ENCODE measurements around the gene HSPBP1.

HSPBP1 gene

DNA sequence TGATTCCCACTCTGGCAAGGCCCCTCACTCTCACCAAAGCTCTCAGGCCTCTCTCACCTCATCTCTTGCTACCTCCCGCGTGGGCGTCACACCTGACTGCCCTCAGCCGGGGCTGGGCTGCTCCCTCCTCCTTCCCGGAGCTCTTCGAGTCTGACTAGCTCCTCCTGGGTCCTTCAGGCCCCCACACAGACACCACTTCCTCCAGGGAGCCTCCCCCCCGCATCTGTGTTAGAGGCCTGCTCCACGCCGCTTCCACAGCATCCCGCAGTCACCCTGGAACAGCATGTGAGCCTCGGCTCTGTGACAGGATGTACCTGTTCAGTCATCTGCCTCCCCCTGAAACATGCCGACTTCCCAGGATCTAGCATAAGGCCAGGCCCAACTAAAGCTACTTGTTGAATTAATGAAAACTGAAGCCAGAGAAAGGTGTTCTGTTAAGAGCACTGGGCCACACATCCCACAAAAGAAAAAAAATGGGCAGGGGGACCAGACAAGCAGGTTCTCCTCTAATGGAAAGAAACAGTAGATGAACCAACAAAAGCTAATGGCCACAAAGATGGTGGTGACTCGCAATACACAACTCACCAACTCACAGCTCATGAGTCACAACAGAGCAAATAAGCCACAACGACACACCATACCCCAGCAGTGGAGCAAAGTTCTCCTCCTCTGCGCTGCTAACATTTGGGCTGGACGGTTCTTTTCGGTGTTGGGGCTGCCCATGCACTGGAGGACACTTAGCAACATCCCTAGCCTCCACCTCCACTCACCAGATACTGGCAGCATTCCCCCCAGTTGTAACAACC, 24.1 kb downstream of the HSPBP1 start:
- DNase-seq (ENCODE audit: low read depth) = no peak

DNA sequence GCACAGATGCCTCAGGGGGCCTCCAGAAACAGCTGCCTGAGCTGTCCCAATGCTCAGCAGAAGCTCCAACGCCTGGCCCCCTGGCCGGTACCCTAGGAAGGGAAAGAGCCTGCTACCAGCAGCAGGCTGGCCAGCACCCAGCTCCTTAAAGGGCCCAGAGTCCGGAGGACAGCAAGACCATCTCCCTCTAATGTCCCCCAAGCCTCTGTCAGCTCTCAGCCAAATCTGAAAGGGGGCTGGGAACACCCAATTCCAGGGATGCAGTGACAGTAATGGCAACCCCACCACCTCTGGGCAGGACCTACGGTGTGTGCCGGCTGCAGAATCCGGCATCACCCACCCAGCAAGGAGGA, 25.3 kb downstream of the HSPBP1 start:
- DNase-seq (ENCODE audit: low read depth) = no peak

DNA sequence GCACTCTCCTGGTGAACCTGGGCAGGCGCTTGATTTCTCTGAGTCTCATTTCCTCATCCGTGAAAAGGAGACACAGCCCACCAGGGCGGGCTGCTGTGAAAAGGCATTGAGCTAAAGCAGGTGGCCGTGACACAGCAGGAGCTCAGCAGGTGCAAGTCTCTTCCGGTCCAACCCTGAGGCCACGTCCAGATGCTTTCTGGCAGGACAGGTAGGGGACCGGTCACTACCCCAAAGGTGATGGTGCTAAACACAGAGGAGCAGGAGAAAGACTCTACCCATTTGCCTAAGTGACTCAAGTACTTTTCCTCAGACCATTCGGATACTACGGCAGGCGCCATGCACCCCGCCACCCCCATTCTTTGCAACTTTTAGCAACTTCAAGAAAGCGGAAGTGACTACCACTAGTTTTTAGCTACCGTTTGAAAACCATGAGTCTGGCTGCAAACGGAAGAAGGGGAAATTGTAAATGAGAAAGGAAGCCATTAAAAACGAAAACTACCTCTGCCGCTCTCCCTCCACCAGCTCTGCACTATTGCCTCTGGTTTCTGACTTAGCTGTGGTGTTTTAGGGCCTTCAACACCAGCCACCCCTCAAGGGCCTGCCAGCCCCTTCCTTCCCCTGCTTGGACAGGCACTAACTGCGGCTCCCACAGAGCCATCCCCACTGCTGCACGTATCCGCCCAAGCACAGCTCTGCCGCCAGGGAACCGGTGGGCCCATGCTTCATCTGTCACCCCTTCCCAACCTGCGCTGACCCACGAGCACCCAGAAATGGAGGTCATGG, 25.9 kb downstream of the HSPBP1 start:
- DNase-seq (ENCODE audit: low read depth) = no peak

DNA sequence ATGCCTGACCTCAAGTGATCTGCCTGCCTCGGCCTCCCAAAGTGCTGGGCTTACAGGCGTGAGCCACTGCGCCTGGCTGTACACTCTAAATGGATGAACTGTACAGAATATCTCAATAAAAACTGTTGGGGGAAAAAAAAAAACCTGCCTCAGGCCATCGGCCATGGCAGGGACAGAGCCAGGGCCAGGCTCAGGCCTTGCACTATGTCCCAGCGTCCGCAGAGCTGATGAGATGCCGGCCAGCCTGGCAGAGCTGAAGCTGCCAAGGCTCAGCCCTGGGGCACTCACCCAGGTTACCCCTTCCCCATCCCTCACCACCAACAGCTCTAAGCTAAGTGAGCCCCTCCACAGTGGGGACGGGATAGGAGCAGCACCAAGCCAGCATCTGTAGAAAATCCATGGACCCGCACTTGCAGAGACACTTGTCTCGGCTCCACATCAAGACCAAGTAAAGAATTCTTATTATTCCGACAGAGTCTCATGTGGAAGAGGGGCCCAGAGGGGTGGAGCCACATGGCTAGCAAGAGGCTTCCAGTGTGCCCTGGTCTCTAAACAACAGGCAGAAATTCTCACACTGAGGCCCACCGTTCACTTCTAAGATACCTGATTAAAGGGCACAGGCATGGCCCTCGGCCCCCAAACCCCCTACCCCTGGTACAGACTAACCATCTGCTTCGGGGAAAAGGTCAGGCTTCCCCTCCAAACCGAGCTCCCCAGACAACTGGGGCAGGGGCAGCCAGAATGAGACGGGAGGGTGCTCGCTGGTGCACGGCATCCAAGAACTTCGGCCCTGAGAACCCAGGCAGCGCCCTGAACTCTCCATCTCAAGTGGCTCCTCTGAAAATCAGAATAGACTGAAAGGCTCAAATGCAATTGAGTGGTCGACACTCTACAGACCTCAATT, 26.9 kb downstream of the HSPBP1 start:
- DNase-seq (ENCODE audit: low read depth) = no peak

DNA sequence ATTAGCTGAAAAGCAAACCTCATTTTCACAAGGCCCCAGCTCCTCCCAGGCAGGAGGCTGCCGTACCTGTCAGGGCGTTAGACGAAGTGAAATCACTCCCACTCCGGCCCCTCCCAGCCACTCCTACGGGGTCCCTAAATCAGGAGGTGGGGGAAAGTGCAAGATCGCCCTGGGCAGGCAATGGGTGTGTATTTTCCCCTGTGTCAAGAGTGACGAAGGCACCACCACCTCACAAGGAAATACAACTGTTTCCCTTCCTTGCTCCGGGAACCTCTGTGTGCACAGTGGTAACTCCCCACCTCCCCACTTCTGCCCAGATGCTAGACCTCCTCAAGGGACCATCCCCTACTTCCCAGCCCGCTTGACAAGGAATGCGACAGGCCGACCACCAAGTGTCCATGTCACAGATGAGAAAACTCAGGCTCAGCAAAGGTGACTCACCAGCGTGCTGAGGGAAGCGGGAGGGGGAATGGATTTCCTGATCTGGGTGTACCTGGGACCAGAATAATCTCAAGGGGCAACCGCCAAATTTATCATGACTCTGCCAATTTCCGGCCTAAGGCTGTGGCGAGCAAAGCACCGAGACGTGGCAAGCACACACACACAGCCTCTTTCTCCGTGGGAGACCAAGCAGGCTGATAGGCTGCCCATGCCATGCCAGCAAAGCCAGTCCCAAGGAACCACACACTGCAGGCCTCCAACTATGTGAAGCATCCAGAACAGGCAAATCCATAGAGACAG, 28.4 kb downstream of the HSPBP1 start:
- DNase-seq (ENCODE audit: low read depth) = no peak

DNA sequence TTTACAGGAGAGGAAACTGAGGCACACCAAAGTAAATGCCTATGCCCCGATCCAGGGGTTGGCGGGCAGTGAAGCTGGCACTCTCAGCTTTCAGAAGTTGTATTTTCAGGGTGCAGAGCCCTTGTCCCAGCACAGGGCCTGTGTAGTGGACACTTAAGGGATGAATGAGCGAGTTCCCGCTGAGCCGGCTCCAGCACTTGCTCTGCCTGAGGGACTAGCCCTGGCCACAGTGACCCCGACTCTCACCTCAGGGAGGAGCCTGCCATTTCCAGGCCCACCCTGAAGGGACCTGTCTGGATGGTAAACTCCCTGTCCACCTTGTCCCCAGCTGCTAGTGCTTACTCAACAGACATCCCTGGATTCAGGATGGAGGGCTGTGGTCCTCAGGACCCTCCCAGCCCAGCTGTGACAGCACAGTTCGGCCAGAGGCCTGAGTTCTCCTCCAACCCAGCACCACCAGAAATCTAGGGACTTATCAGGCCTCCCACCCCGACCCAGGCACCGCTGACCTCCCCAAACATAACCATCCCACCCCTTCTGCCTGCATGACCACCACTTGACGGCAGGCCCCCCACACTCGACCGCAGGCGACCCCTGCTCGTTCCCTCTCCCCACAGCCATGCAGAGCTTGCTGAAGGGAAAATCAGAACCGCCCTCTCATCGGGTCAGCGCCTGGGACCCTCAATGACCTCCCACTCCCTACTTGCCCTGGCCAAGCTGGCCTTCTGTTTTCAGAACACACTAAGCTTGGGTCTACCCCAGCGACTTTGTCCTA, 29.5 kb downstream of the HSPBP1 start:
- no peak for DNase-seq (ENCODE audit: low read depth)

DNA sequence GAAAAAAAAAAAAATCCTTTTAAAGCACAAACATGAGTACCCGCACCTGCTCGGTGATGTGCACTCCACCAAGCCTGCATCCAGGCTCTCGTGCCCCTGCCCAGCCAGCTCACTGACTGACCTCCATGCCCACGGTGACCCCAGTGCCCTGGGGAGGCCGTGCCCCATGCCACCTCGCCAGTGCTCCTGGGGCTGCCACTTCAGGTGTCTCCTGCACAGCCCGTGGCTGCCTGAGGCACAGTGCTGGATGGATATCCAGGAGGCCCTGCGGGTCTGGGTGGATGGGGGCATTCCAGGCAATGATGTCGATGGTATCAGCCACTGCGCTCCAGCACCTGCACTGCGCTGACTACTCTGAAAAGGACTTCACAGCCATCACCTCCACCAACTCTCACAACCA, 30.1 kb downstream of the HSPBP1 start:
- no peak for DNase-seq (ENCODE audit: low read depth)

DNA sequence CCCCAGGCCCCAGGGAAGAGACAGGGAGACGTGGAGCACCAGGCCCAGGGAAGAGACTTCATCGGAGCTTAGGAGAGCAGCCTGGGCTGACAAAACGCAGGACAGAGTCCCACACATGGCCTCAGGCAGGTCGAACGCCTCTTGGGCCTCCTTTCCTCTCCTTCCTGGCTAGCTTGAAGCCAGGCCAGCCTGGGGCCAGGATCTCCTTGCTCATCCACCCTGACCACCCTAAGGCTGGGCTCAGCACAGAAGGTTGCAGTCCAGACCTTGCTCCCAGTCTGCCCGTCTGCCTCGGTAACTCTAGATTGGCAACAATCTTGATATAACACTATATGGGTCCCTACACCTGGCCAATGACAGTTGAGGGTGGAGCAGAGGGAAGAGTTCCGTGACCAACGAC, 31.2 kb downstream of the HSPBP1 start:
- DNase-seq (ENCODE audit: low read depth) = no peak

DNA sequence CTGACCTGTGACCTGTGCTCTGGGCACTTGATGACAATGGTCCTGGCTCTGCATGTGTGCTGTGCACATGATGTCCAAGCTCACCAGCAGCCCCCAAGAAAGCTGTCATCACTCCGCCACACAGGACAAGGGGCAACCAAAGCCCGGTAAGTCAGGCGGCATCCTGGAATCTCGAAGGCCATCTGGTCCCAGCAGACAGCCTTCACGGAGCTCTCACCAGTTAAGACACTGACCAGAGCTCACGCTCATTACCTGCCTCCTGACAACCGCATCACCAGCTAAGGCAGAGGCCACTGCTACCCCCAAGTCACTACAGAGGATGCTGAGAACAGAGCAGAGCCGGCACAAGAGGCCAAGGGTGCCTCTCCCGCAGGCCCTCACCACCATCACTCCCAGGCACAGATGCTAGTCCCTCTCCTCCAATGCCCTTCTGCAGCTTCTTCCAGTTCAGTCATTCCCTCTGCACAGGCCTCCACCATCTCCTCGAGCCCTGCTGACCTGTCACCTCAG, 31.7 kb downstream of the HSPBP1 start:
- no peak for DNase-seq (ENCODE audit: low read depth)

DNA sequence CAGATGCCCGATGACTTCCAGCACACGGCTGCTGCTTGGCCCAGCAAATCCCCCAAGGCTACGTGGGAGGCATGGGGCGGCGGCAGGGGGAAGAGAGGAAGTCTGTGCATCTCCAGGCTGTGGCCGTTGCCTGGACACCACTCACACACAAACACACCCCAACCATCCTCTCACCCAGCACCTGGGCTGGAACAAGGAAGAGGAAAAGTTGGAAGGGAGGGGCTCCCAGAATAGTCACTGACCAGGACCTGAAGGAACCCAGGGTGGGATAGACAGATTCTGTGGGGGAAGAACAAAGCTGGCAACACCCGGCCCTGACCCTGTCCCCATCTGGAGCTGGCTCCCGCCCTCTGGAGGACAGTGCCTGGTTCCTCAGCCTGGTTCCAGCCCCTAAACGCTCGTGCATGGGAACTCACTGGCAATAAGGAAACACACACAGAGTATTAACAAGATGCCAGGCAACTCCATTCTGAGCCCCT, 32.2 kb downstream of the HSPBP1 start:
- DNase-seq (ENCODE audit: low read depth) = no peak

DNA sequence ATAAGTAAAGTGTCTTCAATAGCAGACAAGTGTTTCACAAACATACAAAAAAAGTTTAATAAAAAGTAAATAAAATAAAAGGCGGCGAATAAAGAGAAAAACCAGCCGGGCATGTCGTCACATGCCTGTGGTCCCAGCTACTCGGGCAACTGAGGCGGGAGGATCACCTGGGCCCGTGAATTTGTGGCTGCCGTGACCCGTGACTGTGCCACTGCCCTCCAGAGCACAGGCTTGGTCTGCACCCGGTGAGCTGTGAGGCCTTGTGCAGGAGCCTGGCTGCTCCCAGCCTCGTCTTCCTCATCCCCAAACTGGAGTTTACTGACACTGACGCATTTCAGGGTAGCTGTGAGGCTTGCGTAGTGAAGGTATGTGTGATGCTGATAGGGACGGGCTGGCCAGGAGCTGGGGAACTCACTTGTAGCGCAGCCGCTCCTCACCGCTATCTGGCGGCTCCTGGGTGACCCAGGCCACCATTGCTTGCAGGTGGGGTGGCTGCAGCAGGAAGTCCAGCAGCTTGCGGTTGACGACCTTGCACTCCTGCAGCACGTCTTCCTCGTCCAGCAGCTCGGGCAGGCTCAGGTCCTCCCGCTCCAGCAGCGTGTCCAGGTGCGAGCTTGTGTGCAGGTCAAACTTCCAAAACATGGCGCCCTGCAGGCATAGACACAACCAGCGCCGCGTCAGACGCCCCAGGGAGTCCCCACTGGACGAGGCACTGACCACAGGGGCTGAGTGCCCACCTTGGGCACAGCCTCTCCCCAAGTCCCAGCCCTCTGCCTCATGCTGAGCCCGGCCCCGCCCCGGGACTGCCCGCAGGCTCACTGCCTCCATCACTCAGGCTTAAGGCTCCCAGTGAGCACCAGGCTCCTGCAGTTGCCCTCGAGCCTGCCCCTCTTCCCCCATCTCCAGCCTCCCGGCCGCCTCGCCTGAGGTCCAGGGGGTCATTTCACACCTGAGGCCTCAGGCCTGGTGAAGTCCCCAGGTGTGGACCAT, 33.2 kb downstream of the HSPBP1 start:
- DNase-seq (ENCODE audit: low read depth) = no peak

DNA sequence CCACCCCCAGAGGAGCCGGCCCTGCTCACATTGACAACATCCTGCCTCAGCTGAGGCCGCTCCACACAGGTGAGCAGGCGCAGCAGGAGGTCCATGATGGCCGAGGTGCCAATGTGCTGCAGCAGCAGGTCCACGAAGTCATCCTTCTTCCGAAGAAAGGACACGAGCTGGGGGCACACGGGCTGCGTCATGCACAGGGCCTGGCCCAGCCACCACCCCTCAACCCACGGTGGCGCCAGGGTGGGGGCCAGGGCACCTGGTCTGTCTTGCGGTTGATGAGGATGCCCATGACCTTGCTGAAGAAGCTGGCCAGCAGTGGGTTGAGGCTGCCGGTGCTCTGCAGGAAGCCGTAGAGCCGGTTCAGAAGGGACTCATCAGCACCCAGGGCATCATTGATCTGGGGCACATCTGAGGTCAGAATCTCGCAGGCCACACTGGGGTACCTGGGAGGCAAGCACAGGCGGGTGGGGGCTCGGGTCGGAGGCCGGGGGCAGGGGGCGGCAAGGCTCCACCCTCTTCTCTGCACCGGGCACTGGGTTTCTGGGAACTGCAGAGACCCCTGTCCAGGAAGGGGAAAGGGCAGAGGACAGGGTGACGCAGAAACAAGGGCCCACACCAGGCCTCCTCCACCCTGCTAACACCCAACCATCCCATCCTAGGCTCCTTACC, 34.5 kb downstream of the HSPBP1 start:
- DNase-seq (ENCODE audit: low read depth) = no peak

DNA sequence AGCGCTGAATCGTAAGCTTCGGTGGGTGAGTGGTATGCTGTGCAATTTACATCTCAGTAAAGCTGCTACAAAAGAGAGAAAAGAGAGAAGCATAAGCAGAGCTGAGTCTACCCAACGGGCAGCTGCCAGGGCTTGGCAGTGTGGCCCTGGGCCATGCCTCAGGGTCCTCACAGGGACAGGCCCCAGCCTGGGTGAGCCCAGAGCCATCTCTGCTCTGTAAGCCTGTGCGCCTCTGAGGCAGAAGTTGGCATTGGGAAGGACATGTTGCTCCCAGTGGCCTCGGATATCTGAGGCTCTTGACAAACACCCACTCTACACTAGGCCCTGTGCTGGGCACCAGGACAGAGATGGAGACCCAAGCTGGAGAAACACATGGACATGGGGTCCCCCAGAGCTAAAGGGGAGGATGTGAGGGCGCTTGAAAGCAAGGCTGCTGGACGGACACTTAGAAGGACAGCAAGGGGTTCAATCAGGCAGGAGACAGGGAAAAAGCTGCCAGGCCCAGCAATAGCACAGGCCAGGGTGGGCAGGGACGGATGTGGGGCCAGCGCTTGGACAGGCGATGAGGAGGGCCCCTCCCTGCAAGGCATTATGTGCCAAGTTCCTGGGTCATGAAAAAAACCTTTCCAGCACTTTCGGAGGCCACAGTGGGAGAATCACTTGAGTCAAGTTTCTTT, 35.8 kb downstream of the HSPBP1 start:
- no peak for DNase-seq (ENCODE audit: low read depth)

DNA sequence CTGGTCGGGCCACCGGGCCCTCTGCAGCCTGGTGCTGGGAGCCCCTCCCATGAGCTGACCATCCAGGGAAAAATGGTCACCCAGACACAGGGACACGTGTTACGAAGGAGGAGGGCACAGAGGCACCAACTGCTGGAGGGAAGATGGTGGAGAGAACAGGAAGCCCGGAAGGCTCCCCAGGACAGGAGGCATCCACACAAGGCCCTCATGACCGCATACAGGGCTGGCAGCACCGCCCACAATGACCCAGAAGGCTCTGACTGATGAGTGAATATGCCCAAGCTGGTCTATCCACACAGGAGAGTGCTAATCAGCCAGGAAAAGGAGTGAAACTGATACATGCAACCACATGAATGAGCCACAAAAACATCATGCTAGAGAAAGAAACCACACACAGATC, 37.4 kb downstream of the HSPBP1 start:
- DNase-seq (ENCODE audit: low read depth) = no peak

DNA sequence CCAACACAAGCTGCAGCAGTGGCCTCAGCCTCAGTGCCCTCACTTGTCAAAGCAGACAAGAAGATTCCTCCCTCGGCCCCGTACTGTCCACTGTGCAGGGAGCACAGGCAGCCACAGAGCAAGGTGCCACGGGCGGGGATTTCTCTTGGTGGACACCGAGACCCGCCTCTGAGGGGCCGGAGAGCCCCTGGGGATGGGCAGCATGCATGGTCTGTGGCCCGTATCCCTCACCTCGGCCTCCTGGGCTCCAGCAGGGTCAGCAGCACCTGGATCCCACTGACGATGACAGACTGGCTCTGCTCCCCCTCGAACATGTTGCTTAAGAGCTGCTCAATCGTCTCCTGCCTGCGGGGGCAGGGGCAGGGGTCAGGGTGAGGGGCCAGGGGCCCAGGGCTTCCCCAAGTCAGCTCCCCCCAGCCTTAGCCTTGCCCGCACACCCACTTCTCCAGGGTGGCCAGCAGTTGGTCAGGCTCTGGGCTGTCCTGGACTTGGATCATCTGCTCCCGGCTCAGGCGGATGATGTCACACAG, 37.9 kb downstream of the HSPBP1 start:
- DNase-seq (ENCODE audit: low read depth) = no peak

DNA sequence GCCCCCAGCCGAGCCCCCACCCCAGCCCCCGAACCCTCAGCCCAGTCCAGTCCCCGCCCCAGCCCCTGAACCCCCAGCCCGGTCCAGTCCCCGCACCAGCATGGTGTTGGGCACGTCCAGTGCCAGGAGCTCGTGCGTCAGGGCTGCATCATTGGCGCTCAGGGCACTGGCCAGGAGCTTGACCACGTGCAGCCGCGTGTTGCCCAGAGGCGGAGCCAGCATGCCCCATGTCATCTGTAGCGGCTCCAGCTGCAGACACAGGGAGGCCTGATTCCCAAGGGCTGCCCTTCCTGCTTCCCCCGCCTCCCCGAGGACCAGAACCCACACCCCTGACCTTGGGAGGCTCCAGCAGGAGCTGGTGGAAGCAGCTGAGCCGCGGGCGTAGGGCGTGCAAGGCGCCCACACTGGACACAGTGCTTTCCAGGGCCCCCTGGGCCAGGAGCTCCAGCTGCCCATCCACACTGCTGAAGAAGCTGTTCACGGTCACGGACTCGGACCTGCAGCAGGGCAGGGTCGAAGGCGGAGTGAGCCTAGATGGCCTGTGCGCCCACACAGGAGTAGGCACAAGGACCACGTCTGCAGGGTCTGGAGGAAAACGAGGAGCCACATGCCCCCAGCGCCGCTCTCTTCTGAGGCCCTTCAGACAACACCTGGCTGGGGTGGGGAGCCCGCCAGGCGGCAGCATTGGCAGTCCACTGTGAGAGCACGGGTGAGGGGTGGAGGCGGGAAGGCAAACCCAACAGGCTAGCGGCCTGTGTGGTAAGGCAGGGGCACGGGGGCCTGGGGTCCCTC, 38.6 kb downstream of the HSPBP1 start:
- no peak for DNase-seq (ENCODE audit: low read depth)

DNA sequence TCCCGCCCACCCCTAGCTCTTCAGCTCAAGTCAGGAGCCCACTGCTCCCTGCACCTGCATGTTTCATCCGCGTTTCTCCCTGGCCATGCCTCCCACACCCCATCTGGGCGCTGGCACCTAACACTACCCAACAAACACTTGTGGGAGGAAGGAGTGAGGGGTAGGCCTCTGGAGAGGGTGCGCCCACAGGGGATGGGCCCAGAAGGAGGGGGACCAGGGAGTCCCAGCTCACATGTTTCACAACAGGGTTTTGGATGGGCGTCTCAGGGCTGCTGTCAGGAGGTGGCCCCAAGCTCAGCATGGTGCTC, 39.2 kb downstream of the HSPBP1 start:
- no peak for DNase-seq (ENCODE audit: low read depth)

Measured in CMK (cell line).